K562 (cell line): ENCODE measurements around the gene IFT22.

Experiments
- BHLHE40 ChIP-seq: IDR thresholded peaks from 2 replicates; pipeline ENCODE4 v1.6.1; 2011; ENCODE audit warnings: low read length, improper control_type of control experiment
- EP300 ChIP-seq: IDR thresholded peaks from 2 replicates; pipeline ENCODE4 v1.6.1; 2012; ENCODE audit warnings: low read length, improper control_type of control experiment
- FOXA3 ChIP-seq, 2 experiments: fragments of 450-650 bp in 1 of 2; sonication (generic) in 1 of 2; formaldehyde crosslinking; IDR thresholded peaks in 1 of 2; conservative IDR thresholded peaks in 1 of 2; 2 replicates each; pipeline versions ENCODE4 v1.4.0 to v1.8.0; 2020 to 2022; ENCODE audit warnings: mild to moderate bottlenecking in 2 of 2, missing genetic modification reagents in 1 of 2
- MCM3 ChIP-seq: fragments of 450-650 bp; IDR thresholded peaks from 2 replicates; pipeline ENCODE4 v1.6.1; 2016
- MLLT1 ChIP-seq, 2 experiments: fragments of 450-650 bp; IDR thresholded peaks; 2 replicates each; pipeline ENCODE4 v1.6.1; 2016
- MNT ChIP-seq, 2 experiments: fragments of 450-650 bp; conservative IDR thresholded peaks; 2 replicates each; pipeline ENCODE4 v1.6.1; 2017; ENCODE audit warnings: mild to moderate bottlenecking in 2 of 2, moderate library complexity in 2 of 2
- NR3C1 ChIP-seq: sonication (generic); formaldehyde crosslinking; IDR thresholded peaks from 2 replicates; pipeline ENCODE4 v1.8.1; 2022; ENCODE audit warnings: missing genetic modification reagents
- SNRNP70 ChIP-seq: fragments of 200-400 bp; formaldehyde crosslinking; optimal IDR thresholded peaks from 2 replicates; pipeline ENCODE3; 2017; ENCODE audit warnings: low read depth, low read length
- TARDBP ChIP-seq: fragments of 450-650 bp; IDR thresholded peaks from 2 replicates; pipeline ENCODE4 v1.6.1; 2016
- ZNF239 ChIP-seq: fragments of 250-450 bp; sonication (Bioruptor Pico); IDR thresholded peaks from 2 replicates; pipeline ENCODE4 v1.4.0; 2020; ENCODE audit warnings: mild to moderate bottlenecking

- no peak for TF ChIP-seq MNT (conservative IDR thresholded peaks at IDR 0.05)
- TF ChIP-seq MLLT1 (IDR thresholded peaks at IDR 0.05), result no peak
- TF ChIP-seq TARDBP, result no peak
- TF ChIP-seq SNRNP70, result no peak
- TF ChIP-seq MCM3, result no peak
- no peak for TF ChIP-seq EP300
- no peak for TF ChIP-seq BHLHE40
- no peak for TF ChIP-seq NR3C1 (CRISPR knock-in tag)
- TF ChIP-seq ZNF239 (CRISPR knock-in tag), result no peak
- TF ChIP-seq FOXA3 (CRISPR knock-in tag; conservative IDR thresholded peaks at IDR 0.05 in 1 of 2, IDR thresholded peaks at IDR 0.05 in 1 of 2), result no peak
Measured at GRCh38 chr7:101342892-101343291, 21.3 kb upstream of the IFT22 start.
